ENCODE results near the gene DLG5. TPM values are rescaled to one million over a fixed set of nuclear protein-coding genes. Genes with fewer than 3 reads are reported as not detected.

Gene DLG5
- total RNA-seq, 1 donor from 2014 or later: 58.4 TPM

GRCh38 chr10:77909749-77910375 is 16.7 kb downstream of the DLG5 start:
- H3K27ac Mint-ChIP-seq (ENCODE audit: unreplicated experiment): peak overlapping the region; percentile 38
- Histone ChIP-seq H3K27me3 (ENCODE audit: insufficient read depth, low read length) (no peaks in the 10 kb centered on the region), H2AFZ (ENCODE audit: low read depth, low read length) (no peak overlapping the region), H3K27ac (ENCODE audit: low read depth, low read length) (no peak overlapping the region), H3K9ac (ENCODE audit: low read length) (peak overlapping the region; percentile 8), H3K4me3 (ENCODE audit: insufficient read depth, low read depth, low read length) (no peak overlapping the region), H3K4me2 (ENCODE audit: low read length) (peak overlapping the region; percentile 20), H3K36me3 (ENCODE audit: insufficient read depth, low read length) (peaks cover 2% of the 10 kb centered on the region), H3K9me3 (ENCODE audit: insufficient read depth, low read depth, low read length) (no peaks in the 10 kb centered on the region), H3K79me2 (ENCODE audit: insufficient read depth, low read length) (peaks cover 96% of the 10 kb centered on the region), H4K20me1 (ENCODE audit: insufficient read depth, low read length) (peaks cover 98% of the 10 kb centered on the region), H3K4me1 (ENCODE audit: insufficient read depth, low read length) (peaks cover 11% of the 10 kb centered on the region)
- TF ChIP-seq CTCF (IDR thresholded peaks at IDR 0.05; ENCODE audit: insufficient read depth, low read depth, low read length): no peak
- no peak for TF ChIP-seq EZH2 (IDR thresholded peaks at IDR 0.05; ENCODE audit: insufficient read depth, low read length)
- FAIRE-seq: no peak
- H3K4me1 Mint-ChIP-seq (ENCODE audit: low read depth, unreplicated experiment): peaks cover 20% of the 10 kb centered on the region
- DNase-seq (ENCODE audit: low read depth): peak; percentile 67
- no peaks in the 10 kb centered on the region for H3K27me3 Mint-ChIP-seq (ENCODE audit: low read depth, unreplicated experiment)
- H3K36me3 Mint-ChIP-seq (ENCODE audit: low read depth, unreplicated experiment): peaks cover 8% of the 10 kb centered on the region
- H3K4me3 Mint-ChIP-seq (ENCODE audit: unreplicated experiment): peak overlapping the region; percentile 3
- H3K9me3 Mint-ChIP-seq (ENCODE audit: unreplicated experiment): no peaks in the 10 kb centered on the region

- FAIRE-seq (no peak), DNase-seq (ENCODE audit: low read depth) (no peak)
- Mint-ChIP-seq H3K36me3 (ENCODE audit: low read depth, unreplicated experiment) (peaks cover 9% of the 10 kb centered on the region), H3K9me3 (ENCODE audit: unreplicated experiment) (no peaks in the 10 kb centered on the region), H3K27me3 (ENCODE audit: low read depth, unreplicated experiment) (no peaks in the 10 kb centered on the region), H3K4me3 (ENCODE audit: unreplicated experiment) (no peak overlapping the region), H3K27ac (ENCODE audit: unreplicated experiment) (no peak overlapping the region), H3K4me1 (ENCODE audit: low read depth, unreplicated experiment) (peaks cover 20% of the 10 kb centered on the region)
- H3K36me3 ChIP-seq (ENCODE audit: insufficient read depth, low read length): peaks cover 2% of the 10 kb centered on the region
- no peaks in the 10 kb centered on the region for H3K27me3 ChIP-seq (ENCODE audit: insufficient read depth, low read length)
- H3K27ac ChIP-seq (ENCODE audit: low read depth, low read length): no peak overlapping the region
- no peak overlapping the region for H3K4me3 ChIP-seq (ENCODE audit: insufficient read depth, low read depth, low read length)
- H3K9ac ChIP-seq (ENCODE audit: low read length): peak overlapping the region; percentile 8
- H2AFZ ChIP-seq (ENCODE audit: low read depth, low read length): no peak overlapping the region
- H4K20me1 ChIP-seq (ENCODE audit: insufficient read depth, low read length): peaks cover 95% of the 10 kb centered on the region
- H3K79me2 ChIP-seq (ENCODE audit: insufficient read depth, low read length): peaks cover 89% of the 10 kb centered on the region
- TF ChIP-seq CTCF (IDR thresholded peaks at IDR 0.05; ENCODE audit: insufficient read depth, low read depth, low read length) (no peak), EZH2 (IDR thresholded peaks at IDR 0.05; ENCODE audit: insufficient read depth, low read length) (no peak)
- peak overlapping the region; percentile 20 for H3K4me2 ChIP-seq (ENCODE audit: low read length)
- no peaks in the 10 kb centered on the region for H3K9me3 ChIP-seq (ENCODE audit: insufficient read depth, low read depth, low read length)
- peaks cover 11% of the 10 kb centered on the region for H3K4me1 ChIP-seq (ENCODE audit: insufficient read depth, low read length)
These were observed 17.4 kb downstream of the DLG5 start for GRCh38 chr10:77909021-77909748.

Measured in astrocyte (in vitro differentiated cells and primary cell).